ENCODE data around the gene METRNL.

Gene METRNL

DNA sequence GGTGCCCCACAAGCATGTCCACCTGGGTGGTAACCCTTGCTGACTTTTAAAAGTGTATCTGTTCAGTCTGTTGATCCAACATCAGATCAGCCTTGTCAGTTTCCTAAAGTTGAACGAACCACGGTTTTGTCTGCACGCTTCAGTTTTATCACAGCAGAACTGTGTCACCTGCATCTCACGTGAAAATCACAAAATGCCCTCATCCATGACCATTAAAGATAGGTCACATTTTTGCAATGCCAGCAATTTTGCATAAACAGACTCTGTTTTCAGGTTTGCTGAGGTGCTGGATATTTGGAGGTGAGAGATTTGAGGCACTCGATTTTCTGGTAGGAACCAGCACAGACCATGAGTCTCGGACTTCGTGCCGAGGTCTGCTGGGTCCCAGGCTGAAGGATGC is 3.0 kb downstream of the METRNL start:
- TF ChIP-seq, protein P1, sequence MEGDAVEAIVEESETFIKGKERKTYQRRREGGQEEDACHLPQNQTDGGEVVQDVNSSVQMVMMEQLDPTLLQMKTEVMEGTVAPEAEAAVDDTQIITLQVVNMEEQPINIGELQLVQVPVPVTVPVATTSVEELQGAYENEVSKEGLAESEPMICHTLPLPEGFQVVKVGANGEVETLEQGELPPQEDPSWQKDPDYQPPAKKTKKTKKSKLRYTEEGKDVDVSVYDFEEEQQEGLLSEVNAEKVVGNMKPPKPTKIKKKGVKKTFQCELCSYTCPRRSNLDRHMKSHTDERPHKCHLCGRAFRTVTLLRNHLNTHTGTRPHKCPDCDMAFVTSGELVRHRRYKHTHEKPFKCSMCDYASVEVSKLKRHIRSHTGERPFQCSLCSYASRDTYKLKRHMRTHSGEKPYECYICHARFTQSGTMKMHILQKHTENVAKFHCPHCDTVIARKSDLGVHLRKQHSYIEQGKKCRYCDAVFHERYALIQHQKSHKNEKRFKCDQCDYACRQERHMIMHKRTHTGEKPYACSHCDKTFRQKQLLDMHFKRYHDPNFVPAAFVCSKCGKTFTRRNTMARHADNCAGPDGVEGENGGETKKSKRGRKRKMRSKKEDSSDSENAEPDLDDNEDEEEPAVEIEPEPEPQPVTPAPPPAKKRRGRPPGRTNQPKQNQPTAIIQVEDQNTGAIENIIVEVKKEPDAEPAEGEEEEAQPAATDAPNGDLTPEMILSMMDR (IDR thresholded peaks at IDR 0.05; ENCODE audit: extremely low read depth, insufficient read depth, missing control alignments) = no peak
- in situ Hi-C loops (cut with MboI; ENCODE audit: low pct_unique_long_range_greater_than_20kb, low sequenced_read_pairs, unreplicated experiment) = no loop called here
- DNase-seq (ENCODE audit: low spot score) = no peak

DNA sequence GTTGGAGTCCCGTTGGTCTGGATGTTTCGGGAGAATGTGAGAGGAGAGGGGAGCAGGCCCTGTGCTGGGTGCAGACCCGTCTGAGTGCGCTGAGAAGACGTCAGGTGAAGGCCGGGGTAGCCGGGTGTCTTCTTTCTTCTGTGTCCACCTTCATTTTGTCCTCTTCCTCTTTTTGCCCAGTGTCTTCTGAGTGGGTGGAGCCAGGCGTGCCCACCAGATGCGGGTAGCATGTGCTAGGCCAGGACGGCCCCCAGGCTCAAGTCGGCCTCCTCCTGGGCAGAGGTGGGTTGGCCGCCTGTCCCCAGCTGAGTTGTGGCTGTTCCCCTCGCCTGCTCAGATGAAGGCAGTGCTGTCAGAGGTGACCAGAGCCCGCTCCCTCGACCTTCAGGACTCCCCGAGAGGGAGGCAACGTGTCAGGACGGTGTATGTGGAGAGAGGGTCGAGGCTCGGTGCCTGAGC is 3.5 kb downstream of the METRNL start:
- DNase-seq (ENCODE audit: low spot score) = no peak
- in situ Hi-C loops (cut with MboI; ENCODE audit: low pct_unique_long_range_greater_than_20kb, low sequenced_read_pairs, unreplicated experiment) = no loop called here
- TF ChIP-seq, protein P1 (IDR thresholded peaks at IDR 0.05; ENCODE audit: extremely low read depth, insufficient read depth, missing control alignments) = no peak

DNA sequence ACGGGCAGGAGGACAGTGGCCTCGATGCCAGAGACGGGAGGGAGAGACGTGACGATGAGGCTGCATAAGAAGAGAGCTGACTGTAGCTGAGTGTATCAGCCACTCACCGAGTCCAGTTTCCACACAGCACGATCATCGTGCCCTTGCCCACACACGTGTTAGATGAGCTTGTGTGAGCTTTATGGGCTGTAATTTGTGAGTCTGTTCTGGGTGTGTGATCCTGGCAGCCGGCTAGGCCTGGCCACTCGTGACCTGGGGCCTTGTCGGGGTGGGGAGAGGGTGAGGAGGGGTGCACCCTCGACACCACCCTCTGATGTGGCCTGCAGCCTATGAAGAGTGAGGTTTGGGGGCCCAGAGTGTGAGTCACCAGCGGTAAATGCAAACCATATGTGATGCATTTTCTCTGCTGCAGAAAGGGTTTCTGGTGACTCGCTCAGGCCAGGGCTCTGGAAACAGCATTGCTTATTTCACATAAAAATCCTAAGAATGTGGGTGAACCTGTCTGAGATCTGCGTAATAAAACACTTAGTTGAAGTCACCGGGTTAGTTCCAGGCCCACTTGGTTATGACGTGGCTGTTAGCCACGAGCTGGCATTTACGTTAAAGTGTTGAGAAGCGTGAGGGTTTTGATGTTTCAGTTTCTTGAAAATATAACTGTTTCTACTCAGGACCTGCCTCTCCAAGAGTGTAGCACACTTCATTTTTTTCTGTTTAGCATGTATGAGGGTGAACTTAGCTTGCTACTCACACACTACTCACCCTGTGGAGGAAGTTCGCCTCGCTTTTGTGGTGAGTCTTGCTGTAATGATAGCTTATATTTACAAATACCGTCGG is 4.2 kb downstream of the METRNL start:
- in situ Hi-C loops (cut with MboI; ENCODE audit: low pct_unique_long_range_greater_than_20kb, low sequenced_read_pairs, unreplicated experiment) = no loop called here
- no peak for DNase-seq (ENCODE audit: low spot score)
- TF ChIP-seq, protein P1 (IDR thresholded peaks at IDR 0.05; ENCODE audit: extremely low read depth, insufficient read depth, missing control alignments) = no peak

DNA sequence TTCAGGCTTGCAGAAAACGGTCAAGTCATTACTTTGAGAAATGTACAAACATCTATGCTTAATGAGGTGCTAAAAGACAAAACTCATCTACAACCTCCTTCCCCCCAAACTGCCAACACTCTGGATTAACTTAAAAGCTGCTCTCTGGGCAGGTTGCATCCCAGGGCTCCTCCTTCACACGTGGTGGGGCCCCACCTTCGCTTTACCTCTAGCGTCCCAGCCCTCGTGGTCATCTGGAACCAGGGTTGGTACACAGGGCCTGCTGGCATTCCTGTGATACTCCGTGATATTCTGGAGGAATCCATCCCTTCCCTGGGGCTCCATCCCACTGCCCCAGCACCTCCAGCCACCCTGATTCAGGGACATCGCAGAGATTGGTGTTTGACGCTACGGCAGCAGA is 4.8 kb downstream of the METRNL start:
- DNase-seq (ENCODE audit: low spot score) = no peak
- TF ChIP-seq, protein P1 (IDR thresholded peaks at IDR 0.05; ENCODE audit: extremely low read depth, insufficient read depth, missing control alignments) = no peak
- in situ Hi-C loops (cut with MboI; ENCODE audit: low pct_unique_long_range_greater_than_20kb, low sequenced_read_pairs, unreplicated experiment) = no loop called here

DNA sequence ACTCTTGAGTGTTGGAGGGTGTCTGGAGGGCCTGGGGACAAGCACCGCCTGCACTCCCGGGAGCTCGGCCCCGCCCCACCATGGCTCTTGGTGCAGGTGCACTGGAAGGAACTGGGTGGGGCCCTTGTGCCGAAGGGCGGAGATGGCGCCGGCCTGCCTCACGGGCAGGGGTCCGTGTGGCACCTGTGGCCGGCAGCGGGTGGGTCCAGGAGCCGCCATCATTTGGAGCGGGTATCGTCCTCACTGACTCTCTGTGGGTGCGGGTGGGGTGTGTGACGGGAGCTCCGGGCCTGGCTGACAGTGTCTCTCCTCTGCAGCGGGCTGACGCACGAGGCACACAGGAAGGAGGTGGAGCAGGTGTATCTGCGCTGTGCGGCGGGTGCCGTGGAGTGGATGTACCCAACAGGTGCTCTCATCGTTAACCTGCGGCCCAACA is 5.2 kb downstream of the METRNL start:
- TF ChIP-seq, protein P1 (IDR thresholded peaks at IDR 0.05; ENCODE audit: extremely low read depth, insufficient read depth, missing control alignments) = no peak
- no peak for DNase-seq (ENCODE audit: low spot score)
- in situ Hi-C loops (cut with MboI; ENCODE audit: low pct_unique_long_range_greater_than_20kb, low sequenced_read_pairs, unreplicated experiment) = no loop called here

DNA sequence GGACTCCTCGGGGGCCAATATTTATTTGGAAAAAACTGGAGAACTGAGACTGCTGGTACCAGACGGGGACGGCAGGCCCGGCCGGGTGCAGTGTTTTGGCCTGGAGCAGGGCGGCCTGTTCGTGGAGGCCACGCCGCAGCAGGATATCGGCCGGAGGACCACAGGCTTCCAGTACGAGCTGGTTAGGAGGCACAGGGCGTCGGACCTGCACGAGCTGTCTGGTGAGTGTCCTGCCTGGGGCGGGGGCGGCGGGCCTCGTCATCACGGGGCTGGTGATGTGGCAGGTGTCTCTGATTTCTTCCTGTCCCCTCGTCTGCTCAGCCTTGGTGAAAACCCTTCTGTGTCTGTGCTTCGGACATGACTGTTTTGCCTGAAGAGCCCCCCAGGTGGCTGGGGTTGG is 5.7 kb downstream of the METRNL start:
- TF ChIP-seq, protein P1 (IDR thresholded peaks at IDR 0.05; ENCODE audit: extremely low read depth, insufficient read depth, missing control alignments) = no peak
- in situ Hi-C loops (cut with MboI; ENCODE audit: low pct_unique_long_range_greater_than_20kb, low sequenced_read_pairs, unreplicated experiment) = no loop called here
- DNase-seq (ENCODE audit: low spot score) = no peak
